ENCODE measurements around the gene PSD2. TPM values are rescaled to one million over a fixed set of nuclear protein-coding genes. Genes with fewer than 3 reads are reported as not detected.

Gene PSD2
- total RNA-seq, 1 donor from 2014 or later = not detected

GRCh38 chr5:139882316-139882715 is 86.7 kb downstream of the PSD2 start:
- no peak for DNase-seq (ENCODE audit: low spot score)
- Mint-ChIP-seq H3K4me3 (ENCODE audit: low read depth) (no peak overlapping the region), H3K27me3 (ENCODE audit: low read depth) (peaks cover under 1% of the 10 kb centered on the region), H3K27ac (no peak overlapping the region), H3K36me3 (ENCODE audit: low read depth) (no peaks in the 10 kb centered on the region), H3K4me1 (ENCODE audit: low read depth) (no peaks in the 10 kb centered on the region), H3K9me3 (no peaks in the 10 kb centered on the region)
- intact Hi-C loops (cut with micrococcal nuclease) = no loop called here

DNA sequence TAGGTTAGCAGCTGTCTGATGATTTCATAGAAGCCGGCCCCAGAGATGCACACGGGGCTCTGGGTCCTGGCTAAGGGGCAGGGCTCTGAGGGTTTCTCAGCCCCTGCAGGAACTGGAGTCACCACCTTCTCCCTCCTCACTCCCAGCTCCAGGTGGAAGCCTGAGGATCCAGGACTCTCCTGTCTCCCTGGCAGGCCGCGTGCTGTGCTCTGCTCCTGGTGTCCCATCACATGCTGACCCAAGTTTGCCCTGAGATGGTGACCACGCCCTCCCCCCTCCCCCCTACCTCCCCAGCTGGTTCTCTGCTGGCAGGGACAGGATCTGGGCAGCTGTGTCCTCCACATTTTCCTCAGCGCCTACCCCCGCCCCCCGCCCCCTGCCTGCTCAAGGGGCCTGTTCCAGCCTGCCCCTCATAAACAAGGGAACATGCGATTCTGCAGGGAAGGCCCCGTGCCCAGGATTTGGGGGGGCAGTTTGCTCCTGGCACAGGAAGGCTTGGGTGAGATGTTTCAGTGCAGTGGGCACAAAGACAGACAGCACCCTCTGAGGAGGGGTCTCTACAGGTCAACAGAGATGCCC is 87.4 kb downstream of the PSD2 start:
- Mint-ChIP-seq H3K36me3 (ENCODE audit: low read depth) (no peaks in the 10 kb centered on the region), H3K4me1 (ENCODE audit: low read depth) (no peaks in the 10 kb centered on the region), H3K4me3 (ENCODE audit: low read depth) (no peak overlapping the region), H3K27me3 (ENCODE audit: low read depth) (peaks cover 2% of the 10 kb centered on the region), H3K27ac (no peak overlapping the region), H3K9me3 (no peaks in the 10 kb centered on the region)
- no peak for DNase-seq (ENCODE audit: low spot score)
- intact Hi-C loops (cut with micrococcal nuclease) = no loop called here

DNA sequence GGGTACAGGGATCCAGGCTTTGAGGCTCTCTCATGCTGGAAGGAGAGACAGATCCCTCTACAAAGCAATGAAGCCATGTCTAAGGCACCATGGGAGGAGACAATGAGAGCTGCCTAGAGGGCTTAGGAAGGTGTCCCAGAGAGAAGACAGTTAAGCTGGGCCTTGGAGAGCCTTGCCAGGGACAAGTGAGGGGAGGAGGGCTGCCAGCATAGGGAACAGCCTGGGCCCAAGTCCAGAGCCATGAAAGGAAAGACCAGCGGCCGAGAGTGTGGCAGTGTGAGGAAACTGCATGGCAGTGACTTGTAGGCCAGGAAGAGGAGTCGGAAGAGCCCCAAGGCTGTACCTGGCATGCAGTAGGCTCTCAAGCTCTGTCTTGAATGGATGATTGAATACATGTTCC is 88.5 kb downstream of the PSD2 start:
- Mint-ChIP-seq H3K27me3 (ENCODE audit: low read depth) (peaks cover 2% of the 10 kb centered on the region), H3K36me3 (ENCODE audit: low read depth) (no peaks in the 10 kb centered on the region), H3K27ac (no peak overlapping the region), H3K4me3 (ENCODE audit: low read depth) (no peak overlapping the region), H3K4me1 (ENCODE audit: low read depth) (no peaks in the 10 kb centered on the region), H3K9me3 (no peaks in the 10 kb centered on the region)
- DNase-seq (ENCODE audit: low spot score) = no peak
- intact Hi-C loops (cut with micrococcal nuclease) = no loop called here

DNA sequence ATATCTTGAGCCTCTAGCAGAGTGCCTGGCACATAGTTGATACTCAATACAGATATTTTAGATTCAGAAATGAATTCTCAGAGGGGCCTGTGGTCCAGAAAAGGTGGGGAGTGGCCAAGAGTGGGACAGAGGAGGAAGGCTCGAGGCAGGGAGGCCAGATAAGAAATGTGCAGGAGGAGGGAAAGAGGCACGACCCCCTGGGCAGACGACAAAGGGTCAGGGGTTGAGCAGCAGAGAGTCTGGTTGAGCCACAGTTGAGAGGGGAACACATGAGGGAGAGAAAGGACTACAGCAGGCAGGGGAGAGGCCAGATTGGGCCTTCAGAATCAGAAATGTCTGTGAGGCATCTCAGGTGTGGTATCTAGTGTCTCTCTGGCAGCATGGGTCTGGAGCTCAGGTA is 89.1 kb downstream of the PSD2 start:
- no peaks in the 10 kb centered on the region for H3K36me3 Mint-ChIP-seq (ENCODE audit: low read depth)
- H3K9me3 Mint-ChIP-seq = no peaks in the 10 kb centered on the region
- no peak for DNase-seq (ENCODE audit: low spot score)
- no peaks in the 10 kb centered on the region for H3K4me1 Mint-ChIP-seq (ENCODE audit: low read depth)
- H3K27ac Mint-ChIP-seq = no peak overlapping the region
- peaks cover 2% of the 10 kb centered on the region for H3K27me3 Mint-ChIP-seq (ENCODE audit: low read depth)
- intact Hi-C loops (cut with micrococcal nuclease) = no loop called here
- no peak overlapping the region for H3K4me3 Mint-ChIP-seq (ENCODE audit: low read depth)

- Mint-ChIP-seq H3K9me3 (no peaks in the 10 kb centered on the region), H3K27me3 (ENCODE audit: low read depth) (peaks cover 2% of the 10 kb centered on the region), H3K4me1 (ENCODE audit: low read depth) (no peaks in the 10 kb centered on the region), H3K27ac (no peak overlapping the region), H3K4me3 (ENCODE audit: low read depth) (no peak overlapping the region), H3K36me3 (ENCODE audit: low read depth) (no peaks in the 10 kb centered on the region)
- no peak for DNase-seq (ENCODE audit: low spot score)
- intact Hi-C loops (cut with micrococcal nuclease) = no loop called here
Observed at GRCh38 chr5:139885172-139885856, 89.7 kb downstream of the PSD2 start.

- Mint-ChIP-seq H3K4me3 (ENCODE audit: low read depth) (no peak overlapping the region), H3K27ac (no peak overlapping the region), H3K36me3 (ENCODE audit: low read depth) (no peaks in the 10 kb centered on the region), H3K27me3 (ENCODE audit: low read depth) (peaks cover 2% of the 10 kb centered on the region), H3K9me3 (no peaks in the 10 kb centered on the region), H3K4me1 (ENCODE audit: low read depth) (no peaks in the 10 kb centered on the region)
- intact Hi-C loops (cut with micrococcal nuclease) = no loop called here
- no peak for DNase-seq (ENCODE audit: low spot score)
Observed at GRCh38 chr5:139885857-139886208, 90.2 kb downstream of the PSD2 start.

DNA sequence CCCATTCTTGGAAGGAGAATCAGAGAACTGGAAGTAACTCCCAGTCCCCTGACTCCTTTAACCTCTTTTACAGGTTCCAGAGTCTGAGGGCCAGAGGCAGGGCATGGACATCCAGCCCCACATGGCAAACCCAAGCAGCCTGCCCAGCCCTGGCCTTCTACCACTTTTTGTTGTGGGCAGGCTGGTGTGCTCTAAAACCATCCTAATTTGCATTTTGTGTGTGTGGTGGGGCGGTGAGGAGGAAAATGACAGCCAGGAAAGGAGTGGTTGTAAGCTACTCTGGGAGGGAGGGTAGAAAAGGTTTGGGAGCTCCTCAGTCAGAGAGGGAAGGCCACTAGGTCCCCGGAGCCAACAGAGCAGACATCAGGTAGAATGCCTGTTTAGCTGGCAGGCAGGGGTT is 90.6 kb downstream of the PSD2 start:
- Mint-ChIP-seq H3K27me3 (ENCODE audit: low read depth) (peaks cover 2% of the 10 kb centered on the region), H3K4me3 (ENCODE audit: low read depth) (no peak overlapping the region), H3K4me1 (ENCODE audit: low read depth) (no peaks in the 10 kb centered on the region), H3K9me3 (no peaks in the 10 kb centered on the region), H3K36me3 (ENCODE audit: low read depth) (no peaks in the 10 kb centered on the region), H3K27ac (no peak overlapping the region)
- intact Hi-C loops (cut with micrococcal nuclease) = no loop called here
- DNase-seq (ENCODE audit: low spot score) = no peak

DNA sequence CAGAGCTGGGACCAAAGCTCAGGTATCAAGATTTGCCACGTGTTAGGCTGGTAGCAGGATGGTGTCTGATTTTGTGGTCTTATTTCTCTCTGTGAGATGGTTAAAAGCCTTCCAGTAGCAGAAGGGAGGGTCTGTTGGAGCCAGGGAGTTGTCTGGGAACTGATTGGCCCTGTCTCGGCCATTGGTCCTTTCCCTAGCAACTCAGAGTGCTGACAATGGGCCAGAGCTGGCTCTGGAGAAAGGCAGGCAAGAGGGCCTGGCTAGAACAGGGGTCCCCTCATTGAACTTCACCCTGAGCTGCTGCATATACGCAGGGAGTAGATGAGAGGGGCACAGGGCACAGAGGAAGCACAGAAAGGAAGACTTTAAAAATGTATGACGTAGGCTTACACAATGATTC is 92.8 kb downstream of the PSD2 start:
- Mint-ChIP-seq H3K4me3 (ENCODE audit: low read depth) (no peak overlapping the region), H3K27ac (no peak overlapping the region), H3K4me1 (ENCODE audit: low read depth) (no peaks in the 10 kb centered on the region), H3K36me3 (ENCODE audit: low read depth) (no peaks in the 10 kb centered on the region), H3K27me3 (ENCODE audit: low read depth) (peaks cover 5% of the 10 kb centered on the region), H3K9me3 (no peaks in the 10 kb centered on the region)
- intact Hi-C loops (cut with micrococcal nuclease) = no loop called here
- DNase-seq (ENCODE audit: low spot score) = no peak

DNA sequence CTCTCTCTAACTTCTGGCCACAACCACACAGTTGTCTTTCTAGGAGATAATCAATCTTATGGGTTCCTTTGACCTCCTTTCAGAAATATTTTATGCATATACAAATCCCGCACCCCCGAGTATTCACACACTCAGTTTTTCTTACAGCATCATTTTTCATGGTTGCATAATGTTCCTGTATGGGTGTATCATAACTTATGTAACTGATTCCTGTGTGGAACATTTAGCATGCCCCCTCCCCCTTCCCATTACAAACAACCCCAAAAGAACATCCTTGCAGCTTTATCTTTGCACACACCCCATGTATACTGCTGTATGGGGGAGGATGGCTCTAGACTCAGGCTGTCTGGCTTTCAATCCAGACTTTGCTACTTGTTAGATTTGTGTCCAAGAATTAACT is 93.8 kb downstream of the PSD2 start:
- H3K4me3 Mint-ChIP-seq (ENCODE audit: low read depth) = no peak overlapping the region
- H3K4me1 Mint-ChIP-seq (ENCODE audit: low read depth) = no peaks in the 10 kb centered on the region
- H3K27me3 Mint-ChIP-seq (ENCODE audit: low read depth) = peaks cover 5% of the 10 kb centered on the region
- no peak overlapping the region for H3K27ac Mint-ChIP-seq
- intact Hi-C loops (cut with micrococcal nuclease) = no loop called here
- H3K36me3 Mint-ChIP-seq (ENCODE audit: low read depth) = no peaks in the 10 kb centered on the region
- DNase-seq (ENCODE audit: low spot score) = no peak
- no peaks in the 10 kb centered on the region for H3K9me3 Mint-ChIP-seq

DNA sequence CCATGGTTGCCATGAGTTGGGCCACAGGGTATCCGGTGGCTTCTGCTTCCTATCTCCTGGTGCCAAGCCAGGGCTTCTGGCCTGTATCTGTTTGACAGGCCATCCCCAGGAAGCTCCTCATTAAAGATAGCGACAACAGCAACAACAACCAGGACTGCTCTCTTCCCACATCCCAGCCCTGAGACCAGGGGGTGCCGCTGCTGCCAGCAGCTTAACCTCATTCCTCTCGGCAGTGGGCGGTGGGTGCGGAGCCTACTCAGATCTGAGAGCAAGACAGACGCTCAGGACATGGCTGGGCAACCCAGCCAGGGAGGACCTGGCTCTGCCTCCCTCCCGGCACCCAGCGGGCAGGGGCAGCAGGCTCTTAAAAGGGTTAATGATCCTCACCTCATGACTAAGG is 98.3 kb downstream of the PSD2 start:
- H3K4me3 Mint-ChIP-seq (ENCODE audit: low read depth) = no peak overlapping the region
- H3K9me3 Mint-ChIP-seq = no peaks in the 10 kb centered on the region
- intact Hi-C loops (cut with micrococcal nuclease) = no loop called here
- no peak for DNase-seq (ENCODE audit: low spot score)
- peaks cover 13% of the 10 kb centered on the region for H3K27me3 Mint-ChIP-seq (ENCODE audit: low read depth)
- H3K36me3 Mint-ChIP-seq (ENCODE audit: low read depth) = no peaks in the 10 kb centered on the region
- no peak overlapping the region for H3K27ac Mint-ChIP-seq
- H3K4me1 Mint-ChIP-seq (ENCODE audit: low read depth) = no peaks in the 10 kb centered on the region

Other genes starting within 250 kb of the PSD2 start
- 249 and 262 TPM in 2 replicates for gene UBE2D2, start 234.5 kb upstream of the PSD2 start, total RNA-seq
- gene CXXC5, start 147.5 kb upstream of the PSD2 start, total RNA-seq = 1.3 and 2.9 TPM in 2 replicates
- 0.09 TPM in 1 of 2 replicates, not detected in the other for gene NRG2, start 247.5 kb downstream of the PSD2 start, total RNA-seq

All from activated T-helper 2 cell treated with anti-CD3 and anti-CD28 coated beads, Interferon-gamma antibody, Interleukin-2, Interleukin-4, amounts not matched to agents 10 μg/mL and 5 μg/mL and 100 μg/mL, durations not matched to agents 14 hours and 24 hours and 36 hours (primary cell).